ENCODE data around the gene BAK1.

- TF ChIP-seq, protein P1, sequence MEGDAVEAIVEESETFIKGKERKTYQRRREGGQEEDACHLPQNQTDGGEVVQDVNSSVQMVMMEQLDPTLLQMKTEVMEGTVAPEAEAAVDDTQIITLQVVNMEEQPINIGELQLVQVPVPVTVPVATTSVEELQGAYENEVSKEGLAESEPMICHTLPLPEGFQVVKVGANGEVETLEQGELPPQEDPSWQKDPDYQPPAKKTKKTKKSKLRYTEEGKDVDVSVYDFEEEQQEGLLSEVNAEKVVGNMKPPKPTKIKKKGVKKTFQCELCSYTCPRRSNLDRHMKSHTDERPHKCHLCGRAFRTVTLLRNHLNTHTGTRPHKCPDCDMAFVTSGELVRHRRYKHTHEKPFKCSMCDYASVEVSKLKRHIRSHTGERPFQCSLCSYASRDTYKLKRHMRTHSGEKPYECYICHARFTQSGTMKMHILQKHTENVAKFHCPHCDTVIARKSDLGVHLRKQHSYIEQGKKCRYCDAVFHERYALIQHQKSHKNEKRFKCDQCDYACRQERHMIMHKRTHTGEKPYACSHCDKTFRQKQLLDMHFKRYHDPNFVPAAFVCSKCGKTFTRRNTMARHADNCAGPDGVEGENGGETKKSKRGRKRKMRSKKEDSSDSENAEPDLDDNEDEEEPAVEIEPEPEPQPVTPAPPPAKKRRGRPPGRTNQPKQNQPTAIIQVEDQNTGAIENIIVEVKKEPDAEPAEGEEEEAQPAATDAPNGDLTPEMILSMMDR (IDR thresholded peaks at IDR 0.05): peak; percentile 92
- TF ChIP-seq POLR2AphosphoS5 (IDR thresholded peaks at IDR 0.05; ENCODE audit: low read depth, low read length) (no peak), SIN3A (IDR thresholded peaks at IDR 0.05; ENCODE audit: borderline replicate concordance, insufficient read depth, low read depth, low read length) (no peak)
- TF ChIP-seq, protein P2, sequence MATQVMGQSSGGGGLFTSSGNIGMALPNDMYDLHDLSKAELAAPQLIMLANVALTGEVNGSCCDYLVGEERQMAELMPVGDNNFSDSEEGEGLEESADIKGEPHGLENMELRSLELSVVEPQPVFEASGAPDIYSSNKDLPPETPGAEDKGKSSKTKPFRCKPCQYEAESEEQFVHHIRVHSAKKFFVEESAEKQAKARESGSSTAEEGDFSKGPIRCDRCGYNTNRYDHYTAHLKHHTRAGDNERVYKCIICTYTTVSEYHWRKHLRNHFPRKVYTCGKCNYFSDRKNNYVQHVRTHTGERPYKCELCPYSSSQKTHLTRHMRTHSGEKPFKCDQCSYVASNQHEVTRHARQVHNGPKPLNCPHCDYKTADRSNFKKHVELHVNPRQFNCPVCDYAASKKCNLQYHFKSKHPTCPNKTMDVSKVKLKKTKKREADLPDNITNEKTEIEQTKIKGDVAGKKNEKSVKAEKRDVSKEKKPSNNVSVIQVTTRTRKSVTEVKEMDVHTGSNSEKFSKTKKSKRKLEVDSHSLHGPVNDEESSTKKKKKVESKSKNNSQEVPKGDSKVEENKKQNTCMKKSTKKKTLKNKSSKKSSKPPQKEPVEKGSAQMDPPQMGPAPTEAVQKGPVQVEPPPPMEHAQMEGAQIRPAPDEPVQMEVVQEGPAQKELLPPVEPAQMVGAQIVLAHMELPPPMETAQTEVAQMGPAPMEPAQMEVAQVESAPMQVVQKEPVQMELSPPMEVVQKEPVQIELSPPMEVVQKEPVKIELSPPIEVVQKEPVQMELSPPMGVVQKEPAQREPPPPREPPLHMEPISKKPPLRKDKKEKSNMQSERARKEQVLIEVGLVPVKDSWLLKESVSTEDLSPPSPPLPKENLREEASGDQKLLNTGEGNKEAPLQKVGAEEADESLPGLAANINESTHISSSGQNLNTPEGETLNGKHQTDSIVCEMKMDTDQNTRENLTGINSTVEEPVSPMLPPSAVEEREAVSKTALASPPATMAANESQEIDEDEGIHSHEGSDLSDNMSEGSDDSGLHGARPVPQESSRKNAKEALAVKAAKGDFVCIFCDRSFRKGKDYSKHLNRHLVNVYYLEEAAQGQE (IDR thresholded peaks at IDR 0.05; ENCODE audit: insufficient read depth in 1 of 2, low read depth in 2 of 2, low read length in 1 of 2): 0 out of 4 replicates have a peak, but pooled peaks of 1 of the 2 experiments have one; percentile 14
These were observed 9.9 kb upstream of the BAK1 start for GRCh38 chr6:33589731-33590530.
